ENCODE data around the gene POLR2M.

GRCh38 chr15:57671636-57672035, 34.9 kb upstream of the POLR2M start:
- TF ChIP-seq CTCF (IDR thresholded peaks at IDR 0.05) (no peak), POLR2A (IDR thresholded peaks at IDR 0.05) (no peak)
